NB4 (cell line): ENCODE data around the gene C17orf100.

ENCODE experiments used
- CTCF ChIP-seq: IDR thresholded peaks from one replicate; pipeline ENCODE4 v1.5.1; 2012; ENCODE audit warnings: low read depth, low read length
- MAX ChIP-seq: IDR thresholded peaks from 2 replicates; pipeline ENCODE4 v1.6.1; 2011; ENCODE audit warnings: low read depth, low read length
- MYC ChIP-seq: IDR thresholded peaks from 2 replicates; pipeline ENCODE4 v1.6.1; 2011; ENCODE audit warnings: low read depth, low read length
- POLR2A ChIP-seq: IDR thresholded peaks from 2 replicates; pipeline ENCODE4 v1.6.1; 2011; ENCODE audit warnings: mild to moderate bottlenecking; ENCODE audit not compliant: insufficient read length; ENCODE audit errors: extremely low read depth

- no peak for TF ChIP-seq CTCF
- no peak for TF ChIP-seq POLR2A
- TF ChIP-seq MAX: no peak
- no peak for TF ChIP-seq MYC
Measured at GRCh38 chr17:6690641-6691040, 39.1 kb downstream of the C17orf100 start.
